Thyroid gland (tissue), 4 donors: ENCODE data around the gene GAS6.
"Not testable (repeated sequence)": the region's sequence is repeated elsewhere in the genome, so short reads cannot be mapped to it uniquely, and the experiment has no call there.

ENCODE experiments used
- CTCF ChIP-seq, 6 experiments: fragments of 200-600 bp in 3 of 6; fragments of 450-650 bp in 3 of 6; sonication (generic) in 3 of 6; IDR thresholded peaks; one replicate each; pipeline ENCODE4 v1.5.1; 2016 to 2019; ENCODE audit warnings: antibody characterized with exemption in 6 of 6, mild to moderate bottlenecking in 2 of 6, inconsistent platforms in 1 of 6, moderate library complexity in 1 of 6
- POLR2A ChIP-seq, 2 donors: fragments of 450-650 bp; IDR thresholded peaks; one replicate each; pipeline ENCODE4 v1.6.1; 2017; ENCODE audit warnings: antibody characterized with exemption in 2 of 2, mild to moderate bottlenecking in 2 of 2, moderate library complexity in 1 of 2

- TF ChIP-seq CTCF, POLR2A (IDR thresholded peaks at IDR 0.05): not testable (repeated sequence)
Observed at GRCh38 chr13:113830426-113830950, 33.4 kb downstream of the GAS6 start.
